GM12878 (cell line): Measurements from ENCODE around the gene RPIA.
"Not testable (repeated sequence)": the region's sequence is repeated elsewhere in the genome, so short reads cannot be mapped to it uniquely, and the experiment has no call there.

Source experiments
- CBFB ChIP-seq: IDR thresholded peaks from 2 replicates; pipeline ENCODE4 v1.6.1; 2016; ENCODE audit warnings: antibody characterized with exemption, low read depth
- CTCF ChIP-seq, 3 experiments: IDR thresholded peaks in 2 of 3; conservative IDR thresholded peaks in 1 of 3; 2 replicates each; pipeline ENCODE4 v1.5.1; 2011; ENCODE audit warnings: low read depth in 3 of 3, low read length in 3 of 3, mild to moderate bottlenecking in 3 of 3, control low read depth in 2 of 3, moderate library complexity in 2 of 3, inconsistent platforms in 1 of 3, mixed read lengths in 1 of 3; ENCODE audit not compliant: control insufficient read depth in 2 of 3, insufficient read depth in 1 of 3; ENCODE audit errors: extremely low read depth in 1 of 3
- DPF2 ChIP-seq: fragments of 450-650 bp; IDR thresholded peaks from 2 replicates; pipeline ENCODE4 v1.6.1; 2017; ENCODE audit warnings: mild to moderate bottlenecking
- FOXM1 ChIP-seq: IDR thresholded peaks from 2 replicates; pipeline ENCODE4 v1.6.1; 2012; ENCODE audit warnings: low read depth, mild to moderate bottlenecking, inconsistent platforms, low read length, moderate library complexity
- JUND ChIP-seq: IDR thresholded peaks from 2 replicates; pipeline ENCODE4 v1.6.1; 2012; ENCODE audit warnings: low read depth, mild to moderate bottlenecking, low read length, improper control_type of control experiment, moderate library complexity
- PBX3 ChIP-seq: IDR thresholded peaks from 2 replicates; pipeline ENCODE4 v1.6.1; 2011; ENCODE audit warnings: mild to moderate bottlenecking, low read depth, low read length, moderate library complexity; ENCODE audit not compliant: insufficient replicate concordance
- POU2F2 ChIP-seq: IDR thresholded peaks from 3 replicates; pipeline ENCODE4 v1.6.1; 2011; ENCODE audit warnings: low read depth, mild to moderate bottlenecking, low read length, borderline replicate concordance
- SMAD1 ChIP-seq: fragments of 450-650 bp; IDR thresholded peaks from 2 replicates; pipeline ENCODE4 v1.6.1; 2018; ENCODE audit warnings: mild to moderate bottlenecking, low read depth; ENCODE audit not compliant: partially characterized antibody
- SUZ12 ChIP-seq: fragments of 200-600 bp; sonication (generic); IDR thresholded peaks from one replicate; pipeline ENCODE4 v1.6.1; 2018; ENCODE audit warnings: antibody characterized with exemption, mild to moderate bottlenecking; ENCODE audit not compliant: unreplicated experiment
- YY1 ChIP-seq: IDR thresholded peaks from 2 replicates; pipeline ENCODE4 v1.6.1; 2011; ENCODE audit warnings: low read depth, mild to moderate bottlenecking, low read length
- ZBTB33 ChIP-seq: fragments of 450-650 bp; IDR thresholded peaks from 2 replicates; pipeline ENCODE4 v1.6.1; 2017; ENCODE audit warnings: mild to moderate bottlenecking

- TF ChIP-seq JUND; CTCF (IDR thresholded peaks at IDR 0.05 in 2 of 3, conservative IDR thresholded peaks at IDR 0.05 in 1 of 3; ENCODE audit: control insufficient read depth in 2 of 3, extremely low read depth in 1 of 3, insufficient read depth in 1 of 3, low read depth in 3 of 3, low read length in 3 of 3); YY1; PBX3; SUZ12; POU2F2; FOXM1; DPF2; ZBTB33; SMAD1; CBFB: not testable (repeated sequence)
These were observed 105.7 kb downstream of the RPIA start for GRCh38 chr2:88797164-88797563.
